ENCODE data around the gene PRR12.

Gene PRR12

DNA sequence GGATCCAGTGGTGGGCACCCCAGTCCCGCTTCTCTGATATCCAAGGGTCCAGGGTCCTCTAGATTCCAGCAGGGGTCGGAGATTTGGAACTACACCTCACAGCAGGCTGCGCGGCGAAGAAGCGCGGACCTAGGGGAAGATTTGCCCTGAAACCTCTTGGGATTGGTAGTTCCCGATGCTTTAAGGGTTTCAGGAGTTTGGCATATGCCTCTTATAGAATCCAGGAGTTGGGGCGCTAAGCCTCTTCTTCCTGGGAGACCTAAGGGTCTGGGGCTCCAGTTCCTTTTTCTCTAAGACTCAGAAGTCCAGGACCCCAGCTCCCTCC is 75.1 kb downstream of the PRR12 start:
- DNase-seq, result no peak
- Mint-ChIP-seq H3K4me1 (ENCODE audit: low read depth in 2 of 2) (peaks cover 38 to 39% of the 10 kb centered on the region in 2 donors), H3K9me3 (no peaks in the 10 kb centered on the region), H3K4me3 (peak overlapping the region; percentile 98 to 100), H3K27ac (peak overlapping the region; percentile 94 to 97), H3K27me3 (no peaks in the 10 kb centered on the region), H3K36me3 (ENCODE audit: insufficient read depth) (peaks cover 47% of the 10 kb centered on the region)
- ATAC-seq (replicated peaks), result peak; percentile 4

DNA sequence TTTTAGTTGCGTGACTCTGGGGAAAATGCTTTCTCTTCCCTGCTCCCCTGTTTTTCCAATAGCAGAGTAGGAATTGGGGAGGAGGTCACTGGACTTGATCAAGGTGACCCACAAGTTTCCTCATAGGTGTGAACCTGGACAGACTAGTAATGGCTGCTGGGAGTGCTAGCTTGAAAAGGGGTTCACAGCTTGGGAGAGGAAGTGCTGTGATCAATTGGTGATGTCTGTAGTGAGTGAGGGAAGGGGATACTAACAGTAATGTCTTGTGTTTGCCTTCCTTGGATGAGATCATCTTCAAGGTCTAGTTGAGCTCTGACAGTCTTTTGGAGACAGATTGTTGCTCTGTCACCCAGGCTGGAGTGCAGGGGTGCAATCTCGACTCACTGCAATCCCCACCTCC is 76.5 kb downstream of the PRR12 start:
- H3K27me3 Mint-ChIP-seq, result no peaks in the 10 kb centered on the region
- no peaks in the 10 kb centered on the region for H3K9me3 Mint-ChIP-seq
- H3K4me1 Mint-ChIP-seq (ENCODE audit: low read depth in 2 of 2), result peaks cover 41 to 44% of the 10 kb centered on the region in 2 donors
- H3K4me3 Mint-ChIP-seq, result peak overlapping the region; percentile 98 to 100
- no peak for ATAC-seq (replicated peaks)
- DNase-seq, result no peak
- H3K27ac Mint-ChIP-seq, result no peak overlapping the region
- H3K36me3 Mint-ChIP-seq (ENCODE audit: insufficient read depth), result peaks cover 43% of the 10 kb centered on the region

DNA sequence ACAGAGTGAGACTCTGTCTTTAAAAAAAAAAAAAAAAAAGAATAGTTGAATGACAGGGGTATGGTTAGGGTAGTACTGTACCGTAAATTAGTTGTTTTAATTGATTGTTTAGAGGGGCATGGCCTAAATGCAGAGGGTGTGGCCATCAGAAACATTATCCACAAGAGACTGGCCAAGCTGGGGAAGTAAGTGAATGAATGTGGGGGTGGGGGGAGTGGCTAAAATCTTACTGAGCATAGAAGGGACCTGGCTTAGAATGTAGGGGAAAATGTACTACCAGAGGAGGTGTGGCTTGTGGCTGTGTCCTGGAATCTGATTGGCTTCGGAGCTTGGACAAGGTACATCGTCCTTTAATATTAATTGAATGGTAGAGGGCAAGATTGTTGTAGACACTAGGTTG is 78.5 kb downstream of the PRR12 start:
- no peak overlapping the region for H3K4me3 Mint-ChIP-seq
- H3K9me3 Mint-ChIP-seq, result no peaks in the 10 kb centered on the region
- peaks cover 22% of the 10 kb centered on the region for H3K36me3 Mint-ChIP-seq (ENCODE audit: insufficient read depth)
- peaks cover 26 to 35% of the 10 kb centered on the region in 2 donors for H3K4me1 Mint-ChIP-seq (ENCODE audit: low read depth in 2 of 2)
- DNase-seq (no peak), ATAC-seq (replicated peaks) (no peak)
- no peaks in the 10 kb centered on the region for H3K27me3 Mint-ChIP-seq
- no peak overlapping the region for H3K27ac Mint-ChIP-seq

DNA sequence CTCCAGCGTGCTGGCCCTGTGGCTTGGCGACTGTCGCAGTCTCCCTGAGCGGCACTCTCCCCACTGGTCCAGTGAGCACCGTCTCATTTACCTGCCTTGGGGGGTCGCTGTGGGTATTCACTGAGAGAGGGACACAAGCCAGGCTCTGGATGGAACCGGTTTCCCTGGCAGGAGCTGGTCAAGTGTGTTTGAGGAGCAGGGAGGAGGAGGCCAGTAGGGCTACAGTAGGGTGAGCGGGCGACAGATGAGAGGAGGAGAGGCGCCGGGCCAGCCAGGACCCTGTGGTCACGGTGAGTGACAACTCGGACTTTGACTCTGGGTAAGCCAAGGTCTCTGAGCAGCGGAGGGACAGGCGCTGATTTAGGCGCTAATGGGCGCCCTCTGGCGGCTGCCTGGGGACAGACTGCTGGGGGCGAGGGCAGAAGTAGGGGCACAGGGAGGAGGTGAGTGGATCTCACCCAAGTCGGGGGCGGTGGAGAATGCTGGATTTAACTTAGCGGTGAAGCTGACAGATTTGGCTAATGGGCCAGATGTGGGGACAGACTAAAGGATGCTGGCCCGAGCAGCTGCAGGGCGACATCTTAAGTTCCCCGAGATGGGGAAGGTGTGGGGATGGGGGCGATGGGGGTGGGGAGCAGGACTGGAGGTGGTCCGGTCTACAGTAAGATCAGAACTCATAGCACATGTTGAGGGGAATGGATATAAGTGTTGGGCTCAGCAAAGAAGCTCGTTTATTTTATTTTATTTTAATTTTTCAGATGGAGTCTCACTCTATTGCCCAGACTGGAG is 81.3 kb downstream of the PRR12 start:
- Mint-ChIP-seq H3K4me1 (ENCODE audit: low read depth in 2 of 2) (peaks cover 14 to 22% of the 10 kb centered on the region in 2 donors), H3K27ac (peak overlapping the region in 1 of 2 donors; percentile 81), H3K27me3 (no peaks in the 10 kb centered on the region), H3K9me3 (no peaks in the 10 kb centered on the region), H3K4me3 (no peak overlapping the region), H3K36me3 (ENCODE audit: insufficient read depth) (peaks cover 17% of the 10 kb centered on the region)
- DNase-seq (peak; percentile 73 to 75 (median 74)), ATAC-seq (replicated peaks) (no peak)
